ENCODE data around the gene GJE1.

DNA sequence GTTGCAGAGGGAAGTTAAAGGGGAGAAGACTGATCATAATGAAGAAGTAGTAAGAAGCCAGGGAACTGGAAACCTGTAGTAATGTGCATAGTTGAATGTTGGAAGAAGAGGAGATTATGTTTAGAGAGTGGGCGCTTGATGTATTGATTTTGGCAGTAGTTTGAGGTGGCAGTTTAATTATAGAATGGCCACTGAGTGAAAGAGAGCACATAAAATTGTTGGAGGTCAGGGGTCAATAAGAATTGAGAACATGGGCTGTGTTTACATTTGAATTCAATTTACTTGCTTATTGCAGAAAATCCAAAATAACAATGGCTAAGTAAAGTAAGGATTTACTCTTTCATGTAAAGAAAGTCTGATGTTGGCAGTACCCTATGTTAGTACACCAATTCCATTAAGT, 30.1 kb downstream of the GJE1 start:
- TF ChIP-seq, protein P1, sequence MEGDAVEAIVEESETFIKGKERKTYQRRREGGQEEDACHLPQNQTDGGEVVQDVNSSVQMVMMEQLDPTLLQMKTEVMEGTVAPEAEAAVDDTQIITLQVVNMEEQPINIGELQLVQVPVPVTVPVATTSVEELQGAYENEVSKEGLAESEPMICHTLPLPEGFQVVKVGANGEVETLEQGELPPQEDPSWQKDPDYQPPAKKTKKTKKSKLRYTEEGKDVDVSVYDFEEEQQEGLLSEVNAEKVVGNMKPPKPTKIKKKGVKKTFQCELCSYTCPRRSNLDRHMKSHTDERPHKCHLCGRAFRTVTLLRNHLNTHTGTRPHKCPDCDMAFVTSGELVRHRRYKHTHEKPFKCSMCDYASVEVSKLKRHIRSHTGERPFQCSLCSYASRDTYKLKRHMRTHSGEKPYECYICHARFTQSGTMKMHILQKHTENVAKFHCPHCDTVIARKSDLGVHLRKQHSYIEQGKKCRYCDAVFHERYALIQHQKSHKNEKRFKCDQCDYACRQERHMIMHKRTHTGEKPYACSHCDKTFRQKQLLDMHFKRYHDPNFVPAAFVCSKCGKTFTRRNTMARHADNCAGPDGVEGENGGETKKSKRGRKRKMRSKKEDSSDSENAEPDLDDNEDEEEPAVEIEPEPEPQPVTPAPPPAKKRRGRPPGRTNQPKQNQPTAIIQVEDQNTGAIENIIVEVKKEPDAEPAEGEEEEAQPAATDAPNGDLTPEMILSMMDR (IDR thresholded peaks at IDR 0.05): no peak
- no peak for TF ChIP-seq POLR2AphosphoS5 (IDR thresholded peaks at IDR 0.05)
- TF ChIP-seq EP300 (IDR thresholded peaks at IDR 0.05): no peak
